ENCODE results near the gene NDUFAF2. TPM values are rescaled to one million over a fixed set of nuclear protein-coding genes. Genes with fewer than 3 reads are reported as not detected.
A peak's percentile ranks its signal among the peaks of the same experiment; 100 is the strongest.

NDUFAF2 gene
- total RNA-seq, 1 experiment from 2014 or later = 60.8 TPM

- CTCF ChIA-PET = no interaction called here
- H3K4me3 ChIP-seq (ENCODE audit: low read depth, low read length) = no peak overlapping the region
- BruUV-seq (replicated peaks) = no TSS peak
Measured at GRCh38 chr5:61059499-61059898, 114.5 kb downstream of the NDUFAF2 start.

GRCh38 chr5:61069150-61069549 lies 124.1 kb downstream of the NDUFAF2 start:
- no peak overlapping the region for H3K27ac Mint-ChIP-seq (ENCODE audit: unreplicated experiment)
- Histone ChIP-seq H3K4me3 (ENCODE audit: low read depth, low read length) (no peak overlapping the region), H3K36me3 (ENCODE audit: control insufficient read depth, insufficient read depth, low read length) (no peaks in the 10 kb centered on the region), H3K4me1 (no peaks in the 10 kb centered on the region; the same call in none of the 2 replicates), H3K27me3 (replicated peaks; ENCODE audit: control insufficient read depth, insufficient read depth, low read length) (no peaks in the 10 kb centered on the region), H3K9me3 (no peaks in the 10 kb centered on the region)
- ChIA-PET POLR2A (no interaction called here), CTCF (no interaction called here)
- no peak for TF ChIP-seq CTCF (IDR thresholded peaks at IDR 0.05; ENCODE audit: insufficient read depth in 1 of 2, low read depth in 1 of 2, low read length in 1 of 2, severe bottlenecking in 1 of 2, unreplicated experiment in 1 of 2)
- H3K4me3 Mint-ChIP-seq (ENCODE audit: unreplicated experiment) = no peak overlapping the region
- H3K27me3 Mint-ChIP-seq (ENCODE audit: insufficient read depth, unreplicated experiment) = no peaks in the 10 kb centered on the region
- H3K9me3 Mint-ChIP-seq (ENCODE audit: unreplicated experiment) = no peaks in the 10 kb centered on the region
- BruUV-seq (replicated peaks) = no TSS peak
- DNase-seq = no peak
- H3K4me1 Mint-ChIP-seq (ENCODE audit: low read depth, unreplicated experiment) = peaks cover 7% of the 10 kb centered on the region
- no peaks in the 10 kb centered on the region for H3K36me3 Mint-ChIP-seq (ENCODE audit: insufficient read depth, unreplicated experiment)
- intact Hi-C loops (cut with micrococcal nuclease; ENCODE audit: unreplicated experiment) = no loop called here

More at GRCh38 chr5:61059499-61059898, 114.5 kb downstream of the NDUFAF2 start:
- POLR2A ChIA-PET = no interaction called here
- no peaks in the 10 kb centered on the region for H3K27me3 ChIP-seq (replicated peaks; ENCODE audit: control insufficient read depth, insufficient read depth, low read length)
- TF ChIP-seq CTCF (IDR thresholded peaks at IDR 0.05; ENCODE audit: insufficient read depth in 1 of 2, low read depth in 1 of 2, low read length in 1 of 2, severe bottlenecking in 1 of 2, unreplicated experiment in 1 of 2) = no peak
- no peaks in the 10 kb centered on the region for H3K27me3 Mint-ChIP-seq (ENCODE audit: insufficient read depth, unreplicated experiment)
- 0 out of 2 replicates have a peak, but pooled peaks cover 4% of the 10 kb centered on the region for H3K9me3 ChIP-seq
- H3K36me3 ChIP-seq (ENCODE audit: control insufficient read depth, insufficient read depth, low read length) = no peaks in the 10 kb centered on the region
- peaks cover 10% of the 10 kb centered on the region for H3K9me3 Mint-ChIP-seq (ENCODE audit: unreplicated experiment)
- H3K36me3 Mint-ChIP-seq (ENCODE audit: insufficient read depth, unreplicated experiment) = no peaks in the 10 kb centered on the region
- intact Hi-C loops (cut with micrococcal nuclease; ENCODE audit: unreplicated experiment) = loop anchor here (10.0 kb wide), 2 partner anchors 105 to 875 kb away; partner anchors contain the start of gene SMIM15
- no peaks in the 10 kb centered on the region for H3K4me1 Mint-ChIP-seq (ENCODE audit: low read depth, unreplicated experiment)
- DNase-seq = no peak
- H3K4me3 Mint-ChIP-seq (ENCODE audit: unreplicated experiment) = no peak overlapping the region
- H3K27ac Mint-ChIP-seq (ENCODE audit: unreplicated experiment) = no peak overlapping the region
- no peaks in the 10 kb centered on the region for H3K4me1 ChIP-seq

GRCh38 chr5:61071526-61071925 lies 126.5 kb downstream of the NDUFAF2 start:
- peak in 1 of 2 experiments; percentile 7 for DNase-seq
- Histone ChIP-seq H3K4me1 (no peaks in the 10 kb centered on the region; the same call in none of the 2 replicates), H3K27me3 (replicated peaks; ENCODE audit: control insufficient read depth, insufficient read depth, low read length) (no peaks in the 10 kb centered on the region), H3K9me3 (no peaks in the 10 kb centered on the region), H3K36me3 (ENCODE audit: control insufficient read depth, insufficient read depth, low read length) (no peaks in the 10 kb centered on the region), H3K4me3 (ENCODE audit: low read depth, low read length) (no peak overlapping the region)
- CTCF ChIA-PET = no interaction called here
- no TSS peak for BruUV-seq (replicated peaks)
- H3K27ac Mint-ChIP-seq (ENCODE audit: unreplicated experiment) = no peak overlapping the region
- peaks cover 7% of the 10 kb centered on the region for H3K4me1 Mint-ChIP-seq (ENCODE audit: low read depth, unreplicated experiment)
- no peaks in the 10 kb centered on the region for H3K27me3 Mint-ChIP-seq (ENCODE audit: insufficient read depth, unreplicated experiment)
- TF ChIP-seq CTCF (IDR thresholded peaks at IDR 0.05; ENCODE audit: insufficient read depth in 1 of 2, low read depth in 1 of 2, low read length in 1 of 2, severe bottlenecking in 1 of 2, unreplicated experiment in 1 of 2) = no peak
- intact Hi-C loops (cut with micrococcal nuclease; ENCODE audit: unreplicated experiment) = no loop called here
- H3K4me3 Mint-ChIP-seq (ENCODE audit: unreplicated experiment) = no peak overlapping the region
- POLR2A ChIA-PET = no interaction called here
- no peaks in the 10 kb centered on the region for H3K9me3 Mint-ChIP-seq (ENCODE audit: unreplicated experiment)
- no peaks in the 10 kb centered on the region for H3K36me3 Mint-ChIP-seq (ENCODE audit: insufficient read depth, unreplicated experiment)

Measured in Caco-2 (cell line).